ENCODE data around the gene SCAF11.

Gene SCAF11

DNA sequence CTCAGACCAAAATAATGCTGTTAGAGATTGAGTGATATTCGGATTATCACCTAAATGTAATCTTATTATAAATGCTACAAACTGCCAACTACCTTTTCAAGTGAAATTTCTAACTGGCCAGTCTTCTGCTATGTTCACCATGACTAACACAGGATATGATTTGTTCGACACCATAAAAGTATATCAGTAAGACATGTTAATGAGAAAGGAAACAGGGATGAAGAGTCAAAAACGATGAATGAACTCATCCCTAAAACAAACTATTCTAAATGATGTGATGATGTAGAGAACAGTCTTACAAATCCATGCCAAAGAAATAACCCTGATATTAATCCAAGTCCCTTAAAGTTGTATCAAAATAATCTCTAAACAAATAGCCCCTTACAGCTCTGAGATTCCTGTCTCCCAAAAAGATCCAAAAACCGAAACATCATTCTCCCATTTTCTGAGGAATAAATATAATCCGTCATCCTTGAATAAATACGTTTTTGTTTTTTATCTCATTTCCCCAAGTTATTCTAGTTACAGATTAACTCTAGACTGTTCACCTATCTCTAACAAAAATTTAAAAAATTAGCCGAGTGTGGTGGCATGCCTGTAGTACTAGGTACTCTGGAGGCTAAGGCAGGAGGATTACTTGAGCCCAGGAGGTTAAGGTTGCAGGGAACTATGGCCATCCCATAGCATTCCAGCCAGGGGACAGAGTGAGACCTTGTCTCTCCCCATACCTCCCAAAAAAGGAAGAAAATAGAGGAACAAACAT lies 9.1 kb downstream of the SCAF11 start:
- POLR2A ChIA-PET: no interaction called here
- DNase-seq: no peak
- H3K36me3 ChIP-seq (ENCODE audit: control insufficient read depth in 4 of 4, insufficient read depth in 4 of 4, low read length in 3 of 4): peaks cover 0 to 29% (median 5%) of the 10 kb centered on the region in 4 experiments
- H3K4me3 ChIP-seq (ENCODE audit: control insufficient read depth in 1 of 7, extremely low read depth in 1 of 7, insufficient read depth in 4 of 7, low read depth in 2 of 7, low read length in 6 of 7): no peak overlapping the region
- H3K4me1 ChIP-seq (ENCODE audit: control extremely low read depth in 1 of 4, control insufficient read depth in 4 of 4, insufficient read depth in 4 of 4, low read length in 3 of 4): peaks cover 3 to 31% (median 9%) of the 10 kb centered on the region in 4 experiments
- CTCF ChIA-PET: interaction anchor here (1.1 kb wide), 1 partner anchor 10 kb away, joined by 8 read pairs; no protein-coding TSS in a partner anchor
- 85% methylated on average over 3 of the region's 7 CpGs for WGBS (ENCODE audit: insufficient coverage)
- no peak overlapping the region for H3K27ac ChIP-seq (ENCODE audit: insufficient read depth in 1 of 2, low read depth in 1 of 2, low read length in 2 of 2, poor library complexity in 1 of 2, severe bottlenecking in 2 of 2)
- H3K27me3 ChIP-seq (replicated peaks in 2 of 5; ENCODE audit: control insufficient read depth in 4 of 5, insufficient read depth in 5 of 5, low read length in 4 of 5): no peaks in the 10 kb centered on the region
- peaks cover 0 to 2% (median 0%) of the 10 kb centered on the region in 5 experiments for H3K9me3 ChIP-seq (ENCODE audit: control extremely low read depth in 1 of 5, control insufficient read depth in 4 of 5, insufficient read depth in 2 of 5, low read depth in 1 of 5, low read length in 4 of 5)

DNA sequence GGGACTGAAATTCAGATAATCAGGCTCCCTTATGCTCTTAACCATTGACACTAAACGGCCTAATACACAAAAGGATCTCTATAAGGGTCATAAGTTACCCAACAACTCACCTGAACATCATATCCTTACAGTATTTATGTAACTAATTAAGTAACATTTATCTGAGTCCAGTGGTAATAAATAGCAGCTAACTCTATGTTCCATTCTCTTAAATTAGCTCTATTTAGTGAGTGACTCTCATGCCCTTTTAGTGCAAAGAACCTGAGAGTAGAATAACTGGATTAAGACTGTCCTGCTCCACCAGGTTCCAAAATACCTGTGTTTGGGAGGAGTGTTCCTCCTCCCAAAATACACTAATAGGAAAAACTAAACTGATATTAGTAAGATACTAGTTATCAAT lies 9.8 kb downstream of the SCAF11 start:
- H3K27ac ChIP-seq (ENCODE audit: insufficient read depth in 1 of 2, low read depth in 1 of 2, low read length in 2 of 2, poor library complexity in 1 of 2, severe bottlenecking in 2 of 2): no peak overlapping the region
- H3K36me3 ChIP-seq (ENCODE audit: control insufficient read depth in 4 of 4, insufficient read depth in 4 of 4, low read length in 3 of 4): peaks cover 1 to 26% (median 6%) of the 10 kb centered on the region in 4 experiments
- POLR2A ChIA-PET: no interaction called here
- CTCF ChIA-PET: no interaction called here
- no CpG with 5 or more reads among the region's 1 CpG for WGBS (ENCODE audit: insufficient coverage)
- peaks cover 0 to 25% (median 5%) of the 10 kb centered on the region in 4 experiments for H3K4me1 ChIP-seq (ENCODE audit: control extremely low read depth in 1 of 4, control insufficient read depth in 4 of 4, insufficient read depth in 4 of 4, low read length in 3 of 4)
- DNase-seq: no peak
- peaks cover 0 to 2% (median 0%) of the 10 kb centered on the region in 5 experiments for H3K9me3 ChIP-seq (ENCODE audit: control extremely low read depth in 1 of 5, control insufficient read depth in 4 of 5, insufficient read depth in 2 of 5, low read depth in 1 of 5, low read length in 4 of 5)
- no peaks in the 10 kb centered on the region for H3K27me3 ChIP-seq (replicated peaks in 2 of 5; ENCODE audit: control insufficient read depth in 4 of 5, insufficient read depth in 5 of 5, low read length in 4 of 5)
- H3K4me3 ChIP-seq (ENCODE audit: control insufficient read depth in 1 of 7, extremely low read depth in 1 of 7, insufficient read depth in 4 of 7, low read depth in 2 of 7, low read length in 6 of 7): no peak overlapping the region

DNA sequence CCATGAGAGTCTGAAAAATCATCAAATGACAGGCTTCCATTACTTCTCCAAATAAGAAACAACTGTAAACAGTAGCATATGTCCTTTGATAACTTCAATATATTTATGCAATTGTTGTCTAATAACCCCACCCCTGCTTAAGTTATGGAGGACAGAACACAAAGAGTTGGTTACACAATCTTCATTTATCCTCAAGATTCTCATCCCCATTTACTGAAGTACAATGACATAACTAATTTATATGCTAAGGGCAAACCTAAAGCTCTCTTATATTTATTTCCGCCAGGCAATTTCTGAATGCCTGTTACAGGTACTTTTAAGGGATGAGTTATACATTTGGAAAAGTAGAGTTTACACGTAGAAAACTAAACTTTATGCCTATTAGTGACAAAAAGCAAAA lies 12.3 kb downstream of the SCAF11 start:
- Histone ChIP-seq H3K4me3 (ENCODE audit: control insufficient read depth in 1 of 7, extremely low read depth in 1 of 7, insufficient read depth in 4 of 7, low read depth in 2 of 7, low read length in 6 of 7) (no peak overlapping the region), H3K9me3 (ENCODE audit: control extremely low read depth in 1 of 5, control insufficient read depth in 4 of 5, insufficient read depth in 2 of 5, low read depth in 1 of 5, low read length in 4 of 5) (peaks cover 0 to 15% (median 6%) of the 10 kb centered on the region in 5 experiments), H3K27ac (ENCODE audit: insufficient read depth in 1 of 2, low read depth in 1 of 2, low read length in 2 of 2, poor library complexity in 1 of 2, severe bottlenecking in 2 of 2) (no peak overlapping the region), H3K36me3 (ENCODE audit: control insufficient read depth in 4 of 4, insufficient read depth in 4 of 4, low read length in 3 of 4) (peaks cover 4 to 21% (median 17%) of the 10 kb centered on the region in 4 experiments), H3K4me1 (ENCODE audit: control extremely low read depth in 1 of 4, control insufficient read depth in 4 of 4, insufficient read depth in 4 of 4, low read length in 3 of 4) (peaks cover 0 to 24% (median 2%) of the 10 kb centered on the region in 4 experiments), H3K27me3 (replicated peaks in 2 of 5; ENCODE audit: control insufficient read depth in 4 of 5, insufficient read depth in 5 of 5, low read length in 4 of 5) (no peaks in the 10 kb centered on the region)
- ChIA-PET CTCF (no interaction called here), POLR2A (no interaction called here)
- no peak for DNase-seq
- WGBS (ENCODE audit: insufficient coverage): no CpG with 5 or more reads among the region's 2 CpGs

- ChIA-PET CTCF (no interaction called here), POLR2A (no interaction called here)
- H3K27ac ChIP-seq (ENCODE audit: insufficient read depth in 1 of 2, low read depth in 1 of 2, low read length in 2 of 2, poor library complexity in 1 of 2, severe bottlenecking in 2 of 2): peak overlapping the region in 1 of 2 experiments; percentile 11
- H3K4me3 ChIP-seq (ENCODE audit: control insufficient read depth in 1 of 7, extremely low read depth in 1 of 7, insufficient read depth in 4 of 7, low read depth in 2 of 7, low read length in 6 of 7): no peak overlapping the region
- peaks cover 0 to 17% (median 6%) of the 10 kb centered on the region in 5 experiments for H3K9me3 ChIP-seq (ENCODE audit: control extremely low read depth in 1 of 5, control insufficient read depth in 4 of 5, insufficient read depth in 2 of 5, low read depth in 1 of 5, low read length in 4 of 5)
- H3K36me3 ChIP-seq (ENCODE audit: control insufficient read depth in 4 of 4, insufficient read depth in 4 of 4, low read length in 3 of 4): peaks cover 4 to 20% (median 16%) of the 10 kb centered on the region in 4 experiments
- no peak for DNase-seq
- peaks cover 0 to 24% (median 2%) of the 10 kb centered on the region in 4 experiments for H3K4me1 ChIP-seq (ENCODE audit: control extremely low read depth in 1 of 4, control insufficient read depth in 4 of 4, insufficient read depth in 4 of 4, low read length in 3 of 4)
- H3K27me3 ChIP-seq (replicated peaks in 2 of 5; ENCODE audit: control insufficient read depth in 4 of 5, insufficient read depth in 5 of 5, low read length in 4 of 5): no peaks in the 10 kb centered on the region
These were observed 12.8 kb downstream of the SCAF11 start for GRCh38 chr12:45977620-45978019.

DNA sequence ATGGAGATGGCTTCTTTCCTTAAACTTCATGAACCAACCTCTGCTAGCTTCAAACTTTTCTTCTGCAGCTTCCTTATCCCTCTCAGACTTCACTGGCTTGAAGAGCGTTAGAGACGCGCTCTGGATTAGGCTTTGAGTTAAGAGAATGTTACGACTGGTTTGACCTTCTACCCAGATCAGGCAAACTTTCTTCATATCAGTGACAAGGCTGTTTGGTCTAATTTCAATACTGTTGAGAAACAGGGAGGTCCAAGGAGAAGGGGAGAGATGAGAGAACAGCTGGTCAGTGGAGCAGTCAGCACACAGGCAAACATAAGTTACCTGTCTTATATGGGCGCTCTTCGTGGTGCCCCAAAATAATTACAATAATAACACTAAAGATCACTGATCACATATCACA lies 14.9 kb downstream of the SCAF11 start:
- H3K4me3 ChIP-seq (ENCODE audit: control insufficient read depth in 1 of 7, extremely low read depth in 1 of 7, insufficient read depth in 4 of 7, low read depth in 2 of 7, low read length in 6 of 7): no peak overlapping the region
- CTCF ChIA-PET: no interaction called here
- no CpG with 5 or more reads among the region's 6 CpGs for WGBS (ENCODE audit: insufficient coverage)
- POLR2A ChIA-PET: no interaction called here
- H3K36me3 ChIP-seq (ENCODE audit: control insufficient read depth in 4 of 4, insufficient read depth in 4 of 4, low read length in 3 of 4): peaks cover 2 to 30% (median 25%) of the 10 kb centered on the region in 4 experiments
- H3K27me3 ChIP-seq (replicated peaks in 2 of 5; ENCODE audit: control insufficient read depth in 4 of 5, insufficient read depth in 5 of 5, low read length in 4 of 5): no peaks in the 10 kb centered on the region
- no peak overlapping the region for H3K27ac ChIP-seq (ENCODE audit: insufficient read depth in 1 of 2, low read depth in 1 of 2, low read length in 2 of 2, poor library complexity in 1 of 2, severe bottlenecking in 2 of 2)
- peaks cover 0 to 17% (median 3%) of the 10 kb centered on the region in 5 experiments for H3K9me3 ChIP-seq (ENCODE audit: control extremely low read depth in 1 of 5, control insufficient read depth in 4 of 5, insufficient read depth in 2 of 5, low read depth in 1 of 5, low read length in 4 of 5)
- H3K4me1 ChIP-seq (ENCODE audit: control extremely low read depth in 1 of 4, control insufficient read depth in 4 of 4, insufficient read depth in 4 of 4, low read length in 3 of 4): peaks cover 0 to 21% (median 2%) of the 10 kb centered on the region in 4 experiments
- DNase-seq: no peak

GRCh38 chr12:45974883-45975282 lies 15.5 kb downstream of the SCAF11 start:
- H3K27me3 ChIP-seq (replicated peaks in 2 of 5; ENCODE audit: control insufficient read depth in 4 of 5, insufficient read depth in 5 of 5, low read length in 4 of 5): no peaks in the 10 kb centered on the region
- H3K4me3 ChIP-seq (ENCODE audit: control insufficient read depth in 1 of 7, extremely low read depth in 1 of 7, insufficient read depth in 4 of 7, low read depth in 2 of 7, low read length in 6 of 7): no peak overlapping the region
- POLR2A ChIA-PET: no interaction called here
- no peak overlapping the region for H3K27ac ChIP-seq (ENCODE audit: insufficient read depth in 1 of 2, low read depth in 1 of 2, low read length in 2 of 2, poor library complexity in 1 of 2, severe bottlenecking in 2 of 2)
- CTCF ChIA-PET: interaction anchor here (0.7 kb wide), 1 partner anchor 11 kb away, joined by 3 read pairs; no protein-coding TSS in a partner anchor
- H3K36me3 ChIP-seq (ENCODE audit: control insufficient read depth in 4 of 4, insufficient read depth in 4 of 4, low read length in 3 of 4): peaks cover 2 to 35% (median 25%) of the 10 kb centered on the region in 4 experiments
- DNase-seq: no peak
- peaks cover 0 to 17% (median 3%) of the 10 kb centered on the region in 5 experiments for H3K9me3 ChIP-seq (ENCODE audit: control extremely low read depth in 1 of 5, control insufficient read depth in 4 of 5, insufficient read depth in 2 of 5, low read depth in 1 of 5, low read length in 4 of 5)
- peaks cover 0 to 21% (median 2%) of the 10 kb centered on the region in 4 experiments for H3K4me1 ChIP-seq (ENCODE audit: control extremely low read depth in 1 of 4, control insufficient read depth in 4 of 4, insufficient read depth in 4 of 4, low read length in 3 of 4)
- 98% methylated on average over 4 of the region's 4 CpGs for WGBS (ENCODE audit: insufficient coverage)

DNA sequence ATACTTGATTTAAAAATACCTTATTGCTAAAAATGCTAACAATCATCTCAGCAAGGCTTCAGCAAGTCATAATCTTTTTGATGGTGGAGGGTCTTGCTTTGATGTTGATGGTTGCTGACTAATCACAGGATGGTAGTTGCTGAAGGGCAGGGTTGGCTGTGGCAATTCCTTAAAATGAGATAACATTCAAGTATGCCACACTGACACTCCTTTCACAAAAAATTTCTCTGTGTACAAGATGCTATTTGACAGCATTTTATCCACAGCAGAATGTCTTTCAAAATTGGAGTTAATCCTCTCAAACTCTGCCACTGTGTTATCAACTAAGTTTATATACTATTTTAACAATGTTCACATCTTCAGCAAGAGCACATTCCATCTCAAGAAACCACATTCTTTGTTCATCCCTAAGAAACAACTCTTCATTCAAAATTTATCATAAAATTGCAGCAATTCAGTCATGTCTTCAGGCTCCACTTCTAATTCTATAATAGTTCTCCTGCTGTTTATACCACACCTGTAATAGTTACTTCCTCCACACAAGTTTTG lies 16.1 kb downstream of the SCAF11 start:
- H3K36me3 ChIP-seq (ENCODE audit: control insufficient read depth in 4 of 4, insufficient read depth in 4 of 4, low read length in 3 of 4): peaks cover 2 to 35% (median 25%) of the 10 kb centered on the region in 4 experiments
- no peaks in the 10 kb centered on the region for H3K27me3 ChIP-seq (replicated peaks in 2 of 5; ENCODE audit: control insufficient read depth in 4 of 5, insufficient read depth in 5 of 5, low read length in 4 of 5)
- peaks cover 0 to 21% (median 2%) of the 10 kb centered on the region in 4 experiments for H3K4me1 ChIP-seq (ENCODE audit: control extremely low read depth in 1 of 4, control insufficient read depth in 4 of 4, insufficient read depth in 4 of 4, low read length in 3 of 4)
- no peak overlapping the region for H3K27ac ChIP-seq (ENCODE audit: insufficient read depth in 1 of 2, low read depth in 1 of 2, low read length in 2 of 2, poor library complexity in 1 of 2, severe bottlenecking in 2 of 2)
- no peak for DNase-seq
- ChIA-PET POLR2A (no interaction called here), CTCF (interaction anchor here (0.7 kb wide), 1 partner anchor 12 kb away, joined by 3 read pairs; no protein-coding TSS in a partner anchor)
- H3K4me3 ChIP-seq (ENCODE audit: control insufficient read depth in 1 of 7, extremely low read depth in 1 of 7, insufficient read depth in 4 of 7, low read depth in 2 of 7, low read length in 6 of 7): no peak overlapping the region
- peaks cover 0 to 17% (median 3%) of the 10 kb centered on the region in 5 experiments for H3K9me3 ChIP-seq (ENCODE audit: control extremely low read depth in 1 of 5, control insufficient read depth in 4 of 5, insufficient read depth in 2 of 5, low read depth in 1 of 5, low read length in 4 of 5)

All from common myeloid progenitor, CD34-positive (primary cell).